IMR-90 (cell line): ENCODE data around the gene ACADM. TPM values are rescaled to one million over a fixed set of nuclear protein-coding genes. Genes with fewer than 3 reads are reported as not detected.

Experiments used
- ATAC-seq: fragments of 200-7000 bp; cut with Tn5 transposase; 2 replicates; pipeline ENCODE4 v1.9.1; 2020; ENCODE audit warnings: low read depth, mild to moderate bottlenecking, moderate library complexity
- BruUV-seq: library from RNA; stranded (reverse); fragments of 400-500 nt; replicated peaks from 2 replicates; lab custom pipeline; 2021; lab: Mats Ljungman, UMichigan
- CTCF ChIA-PET: fragments of 300-600 bp; formaldehyde crosslinking; extraction: SDS; loops from one replicate; lab custom pipeline; 2021; ENCODE audit warnings: antibody characterized with exemption; lab: Yijun Ruan, JAX
- POLR2A ChIA-PET: fragments of 300-600 bp; sonication (Branson Sonifier 250); formaldehyde crosslinking; loops from one replicate; lab custom pipeline; 2022; ENCODE audit warnings: antibody characterized with exemption; ENCODE audit not compliant: unreplicated experiment; lab: Charles Lee
- DNase-seq: peaks from one replicate; pipeline ENCODE4 v3.0.0; 2013
- H2AFZ ChIP-seq: replicated peaks from 2 replicates; pipeline ENCODE3; 2013; ENCODE audit warnings: low read length, mild to moderate bottlenecking; ENCODE audit not compliant: poor library complexity
- H2AK5ac ChIP-seq: 2 replicates; pipeline ENCODE4 v1.6.1; 2013; ENCODE audit warnings: low read depth, low read length, inconsistent platforms
- H2AK9ac ChIP-seq: replicated peaks from 2 replicates; pipeline ENCODE3; 2013; ENCODE audit warnings: mild to moderate bottlenecking, low read depth, low read length, moderate library complexity; ENCODE audit not compliant: poor library complexity
- H2BK120ac ChIP-seq: 2 replicates; pipeline ENCODE4 v1.6.1; 2013; ENCODE audit warnings: low read depth, low read length, inconsistent platforms
- H2BK15ac ChIP-seq: 3 replicates; pipeline ENCODE4 v1.6.1; 2013; ENCODE audit warnings: low read depth, low read length, inconsistent platforms
- H2BK20ac ChIP-seq: 2 replicates; pipeline ENCODE4 v1.6.1; 2013; ENCODE audit warnings: low read depth, mild to moderate bottlenecking, inconsistent platforms, low read length, moderate library complexity
- H2BK5ac ChIP-seq: 2 replicates; pipeline ENCODE4 v1.6.1; 2013; ENCODE audit warnings: mild to moderate bottlenecking, low read depth, low read length, inconsistent platforms; ENCODE audit not compliant: poor library complexity, severe bottlenecking
- H3K14ac ChIP-seq: replicated peaks from 2 replicates; pipeline ENCODE4 v1.6.1; 2013; ENCODE audit warnings: low read depth, low read length, inconsistent platforms
- H3K18ac ChIP-seq: 2 replicates; pipeline ENCODE4 v1.6.1; 2013; ENCODE audit warnings: low read depth, low read length, control low read depth
- H3K23ac ChIP-seq: 2 replicates; pipeline ENCODE4 v1.6.1; 2013; ENCODE audit warnings: low read depth, low read length, inconsistent platforms
- H3K27ac ChIP-seq: 2 replicates; pipeline ENCODE4 v1.5.1; 2013; ENCODE audit warnings: mild to moderate bottlenecking, control low read depth, low read length; ENCODE audit not compliant: insufficient read depth
- H3K27me3 ChIP-seq: 2 replicates; pipeline ENCODE4 v1.6.1; 2013; ENCODE audit warnings: low read length; ENCODE audit not compliant: control insufficient read depth, insufficient read depth
- H3K36me3 ChIP-seq: 2 replicates; pipeline ENCODE4 v1.6.1; 2013; ENCODE audit warnings: low read length, mixed read lengths; ENCODE audit not compliant: control insufficient read depth, insufficient read depth
- H3K4ac ChIP-seq: 2 replicates; pipeline ENCODE4 v1.6.1; 2013; ENCODE audit warnings: low read depth, low read length, inconsistent platforms
- H3K4me1 ChIP-seq: 2 replicates; pipeline ENCODE4 v1.6.1; 2013; ENCODE audit warnings: low read length, mixed read lengths; ENCODE audit not compliant: control insufficient read depth, insufficient read depth
- H3K4me2 ChIP-seq: 2 replicates; pipeline ENCODE4 v1.6.1; 2013; ENCODE audit warnings: low read depth, mild to moderate bottlenecking, control low read depth, low read length, moderate library complexity
- H3K4me3 ChIP-seq: 2 replicates; pipeline ENCODE4 v1.5.1; 2013; ENCODE audit warnings: low read depth, mild to moderate bottlenecking, control low read depth, low read length, moderate library complexity; ENCODE audit not compliant: insufficient read depth
- H3K56ac ChIP-seq: 2 replicates; pipeline ENCODE4 v1.6.1; 2013; ENCODE audit warnings: low read length, inconsistent platforms; ENCODE audit not compliant: insufficient read depth; ENCODE audit errors: extremely low read depth
- H3K79me1 ChIP-seq, 2 experiments: 2 replicates each; pipeline ENCODE4 v1.6.1; 2013; ENCODE audit warnings: low read length in 2 of 2, inconsistent platforms in 1 of 2, low read depth in 1 of 2
- H3K9ac ChIP-seq: 2 replicates; pipeline ENCODE4 v1.6.1; 2013; ENCODE audit warnings: low read depth, low read length, control low read depth
- H3K9me1 ChIP-seq: 2 replicates; pipeline ENCODE4 v1.6.1; 2013; ENCODE audit warnings: low read length, inconsistent platforms; ENCODE audit not compliant: insufficient read depth
- H3K9me3 ChIP-seq: 2 replicates; pipeline ENCODE4 v1.6.1; 2013; ENCODE audit warnings: low read length; ENCODE audit not compliant: control insufficient read depth, insufficient read depth
- H4K20me1 ChIP-seq: 2 replicates; pipeline ENCODE4 v1.6.1; 2013; ENCODE audit warnings: low read length, inconsistent platforms; ENCODE audit not compliant: insufficient read depth
- H4K5ac ChIP-seq: 2 replicates; pipeline ENCODE4 v1.6.1; 2013; ENCODE audit warnings: mild to moderate bottlenecking, low read depth, low read length, control low read depth
- H4K8ac ChIP-seq, 2 experiments: 2 replicates each; pipeline ENCODE4 v1.6.1; 2013; ENCODE audit warnings: low read depth in 2 of 2, low read length in 2 of 2, control low read depth in 1 of 2, inconsistent platforms in 1 of 2
- H4K91ac ChIP-seq: 2 replicates; pipeline ENCODE4 v1.6.1; 2013; ENCODE audit warnings: low read depth, low read length, inconsistent platforms; ENCODE audit not compliant: insufficient read depth
- FOS ChIP-seq: fragments of 150-350 bp; IDR thresholded peaks from 2 replicates; pipeline ENCODE4 v1.6.1; 2016; ENCODE audit warnings: low read depth, low read length
- MAFK ChIP-seq: IDR thresholded peaks from 2 replicates; pipeline ENCODE4 v1.6.1; 2012; ENCODE audit warnings: low read depth, low read length, improper control_type of control experiment
- SMC3 ChIP-seq: fragments of 150-350 bp; IDR thresholded peaks from 2 replicates; pipeline ENCODE4 v1.6.1; 2016; ENCODE audit warnings: low read depth, mild to moderate bottlenecking, antibody characterized with exemption, low read length, moderate library complexity
- whole genome bisulfite sequencing, 2 experiments: methylation state at CpG; one replicate each; pipeline versions ENCODE4 v1.1.5 to v1.1.7; 2013; ENCODE audit warnings: missing lambda C conversion rate in 2 of 2; ENCODE audit not compliant: insufficient read length in 1 of 2; ENCODE audit errors: extremely low coverage in 2 of 2; 5-methylcytosine and 5-hydroxymethylcytosine counted together
- dilution Hi-C: fragments of 300-500 bp; cut with HindIII; formaldehyde crosslinking; loops from one replicate; pipeline ENCODE4 v1.14.3; 2018; ENCODE audit warnings: low sequenced_read_pairs; ENCODE audit not compliant: unreplicated experiment
- in situ Hi-C: fragments of 300-500 bp; cut with MboI; formaldehyde crosslinking; loops from 3 replicates; pipeline ENCODE4 v1.14.3; 2019; ENCODE audit warnings: low sequenced_read_pairs, inconsistent platforms, mixed read lengths
- intact Hi-C: fragments of 100-400 bp; cut with micrococcal nuclease; formaldehyde crosslinking; loops from 2 replicates; pipeline ENCODE4 v1.10.0; 2022
- polyA plus RNA-seq, 3 experiments: library from polyadenylated mRNA; depleted of rRNA; stranded (reverse); fragments of >200 nt; gene quantifications; 2 replicates each; pipeline ENCODE4 v1.2.3, GENCODE V29; 2012; ENCODE audit warnings: low replicate concordance in 1 of 3
- total RNA-seq: library from RNA; depleted of rRNA; stranded (reverse); fragments of >200 nt; gene quantifications from 2 replicates; pipeline ENCODE4 v1.2.3, GENCODE V29; 2012
- TF ChIP-seq, protein P1 (sequence below): fragments of 150-350 bp; IDR thresholded peaks from 2 replicates; pipeline ENCODE4 v1.6.1; 2016; ENCODE audit warnings: low read depth, mild to moderate bottlenecking, low read length, moderate library complexity, borderline replicate concordance
- TF ChIP-seq, protein P2 (sequence below): conservative IDR thresholded peaks from 2 replicates; pipeline ENCODE4 v1.5.1; 2012; ENCODE audit warnings: mild to moderate bottlenecking, low read depth, low read length, improper control_type of control experiment

Gene ACADM
- total and polyA plus RNA-seq, 2 of the 4 experiments (the other 2 are of a cell fraction) = 8.6 to 18.5 TPM

GRCh38 chr1:75723989-75724471, 479 bp upstream of the ACADM start:
- Histone ChIP-seq H3K9me1 (0 out of 2 replicates have a peak, but pooled peaks cover 4% of the 10 kb centered on the region), H3K4me2 (peak overlapping the region; percentile 92), H2AK9ac (peak overlapping the region; percentile 97), H2BK5ac (peak overlapping the region; percentile 98), H3K14ac (peak overlapping the region; percentile 90), H3K36me3 (no peaks in the 10 kb centered on the region), H3K56ac (peak overlapping the region; percentile 90), H3K9me3 (no peaks in the 10 kb centered on the region), H3K4me3 (peak overlapping the region; percentile 96), H3K27ac (peak overlapping the region; percentile 99), H4K5ac (peak overlapping the region; percentile 99), H4K8ac (peak overlapping the region; percentile 97 to 99), H2AK5ac (peak overlapping the region; percentile 59; the same call in 1 of the 2 replicates), H3K9ac (peak overlapping the region; percentile 97), H3K79me1 (peaks cover 4 to 26% of the 10 kb centered on the region in 2 experiments; a peak in 3 of 4 replicates), H3K27me3 (no peaks in the 10 kb centered on the region), H2BK20ac (no peak overlapping the region), H4K20me1 (no peaks in the 10 kb centered on the region; the same call in 1 of the 2 replicates), H3K23ac (peak overlapping the region; percentile 92), H3K4ac (peak overlapping the region; percentile 94), H2BK120ac (peak overlapping the region; percentile 92), H4K91ac (peak overlapping the region; percentile 96), H2AFZ (peak overlapping the region; percentile 100), H3K18ac (peak overlapping the region; percentile 87), H2BK15ac (peak overlapping the region; percentile 72; the same call in 1 of the 3 replicates), H3K4me1 (peaks cover 2% of the 10 kb centered on the region; the same call in 1 of the 2 replicates)
- in situ Hi-C loops (loop anchor here (10.0 kb wide), 1 partner anchor 61 kb away; the partner anchor contains the start of gene RABGGTB), dilution Hi-C loops (no loop called here), intact Hi-C loops (loop anchor here (1.0 kb wide), 1 partner anchor 62 kb away; the partner anchor contains the start of gene RABGGTB)
- no CpG with 5 or more reads among the region's 30 CpGs for WGBS, 2 experiments
- ATAC-seq (peak; percentile 90), DNase-seq (peak; percentile 64)
- ChIA-PET POLR2A (no interaction called here), CTCF (no interaction called here)
- TF ChIP-seq SMC3 = no peak
- TF ChIP-seq MAFK = no peak
- TF ChIP-seq, protein P1, sequence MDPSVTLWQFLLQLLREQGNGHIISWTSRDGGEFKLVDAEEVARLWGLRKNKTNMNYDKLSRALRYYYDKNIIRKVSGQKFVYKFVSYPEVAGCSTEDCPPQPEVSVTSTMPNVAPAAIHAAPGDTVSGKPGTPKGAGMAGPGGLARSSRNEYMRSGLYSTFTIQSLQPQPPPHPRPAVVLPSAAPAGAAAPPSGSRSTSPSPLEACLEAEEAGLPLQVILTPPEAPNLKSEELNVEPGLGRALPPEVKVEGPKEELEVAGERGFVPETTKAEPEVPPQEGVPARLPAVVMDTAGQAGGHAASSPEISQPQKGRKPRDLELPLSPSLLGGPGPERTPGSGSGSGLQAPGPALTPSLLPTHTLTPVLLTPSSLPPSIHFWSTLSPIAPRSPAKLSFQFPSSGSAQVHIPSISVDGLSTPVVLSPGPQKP = no peak
- no peak for TF ChIP-seq FOS
- TF ChIP-seq, protein P2, sequence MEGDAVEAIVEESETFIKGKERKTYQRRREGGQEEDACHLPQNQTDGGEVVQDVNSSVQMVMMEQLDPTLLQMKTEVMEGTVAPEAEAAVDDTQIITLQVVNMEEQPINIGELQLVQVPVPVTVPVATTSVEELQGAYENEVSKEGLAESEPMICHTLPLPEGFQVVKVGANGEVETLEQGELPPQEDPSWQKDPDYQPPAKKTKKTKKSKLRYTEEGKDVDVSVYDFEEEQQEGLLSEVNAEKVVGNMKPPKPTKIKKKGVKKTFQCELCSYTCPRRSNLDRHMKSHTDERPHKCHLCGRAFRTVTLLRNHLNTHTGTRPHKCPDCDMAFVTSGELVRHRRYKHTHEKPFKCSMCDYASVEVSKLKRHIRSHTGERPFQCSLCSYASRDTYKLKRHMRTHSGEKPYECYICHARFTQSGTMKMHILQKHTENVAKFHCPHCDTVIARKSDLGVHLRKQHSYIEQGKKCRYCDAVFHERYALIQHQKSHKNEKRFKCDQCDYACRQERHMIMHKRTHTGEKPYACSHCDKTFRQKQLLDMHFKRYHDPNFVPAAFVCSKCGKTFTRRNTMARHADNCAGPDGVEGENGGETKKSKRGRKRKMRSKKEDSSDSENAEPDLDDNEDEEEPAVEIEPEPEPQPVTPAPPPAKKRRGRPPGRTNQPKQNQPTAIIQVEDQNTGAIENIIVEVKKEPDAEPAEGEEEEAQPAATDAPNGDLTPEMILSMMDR = no peak
- no TSS peak for BruUV-seq
